ENCODE data around the gene GNAI3.

The GNAI3 gene

GRCh38 chr1:109618661-109619575 lies 70.5 kb downstream of the GNAI3 start (continued):
- TF ChIP-seq ZNF626 (tag by site-specific recombination; IDR thresholded peaks at IDR 0.05), result no peak
- 0 out of 2 replicates have a peak, but pooled peaks have one; percentile 3 for TF ChIP-seq REPIN1 (tag by site-specific recombination; IDR thresholded peaks at IDR 0.05; ENCODE audit: low read depth)
- no peak for TF ChIP-seq ZNF513 (tag by site-specific recombination; IDR thresholded peaks at IDR 0.05)
- TF ChIP-seq ZBTB11 (tag by site-specific recombination; conservative IDR thresholded peaks at IDR 0.05; ENCODE audit: low read depth), result peak; percentile 83
- TF ChIP-seq ZNF555 (tag by site-specific recombination; conservative IDR thresholded peaks at IDR 0.05), result no peak
- no peak for TF ChIP-seq ZNF544 (tag by site-specific recombination; IDR thresholded peaks at IDR 0.05)
- peak; percentile 79 for TF ChIP-seq PRDM10 (tag by site-specific recombination; IDR thresholded peaks at IDR 0.05)
- 0 out of 2 replicates have a peak, but pooled peaks have one; percentile 1 for TF ChIP-seq ZBTB17 (tag by site-specific recombination; IDR thresholded peaks at IDR 0.05)
- TF ChIP-seq EGR2 (tag by site-specific recombination; IDR thresholded peaks at IDR 0.05; ENCODE audit: low read depth), result peak; percentile 34; the same call in 1 of the 2 replicates
- no peak for TF ChIP-seq PBX3 (CRISPR knock-in tag; IDR thresholded peaks at IDR 0.05)
- peak; percentile 41; the same call in 1 of the 2 replicates for TF ChIP-seq ZNF398 (tag by site-specific recombination; IDR thresholded peaks at IDR 0.05)
- TF ChIP-seq KLF7 (tag by site-specific recombination; IDR thresholded peaks at IDR 0.05; ENCODE audit: borderline replicate concordance), result no peak
- no peak for TF ChIP-seq MEIS1 (CRISPR knock-in tag; IDR thresholded peaks at IDR 0.05; ENCODE audit: borderline replicate concordance)
- no peak for TF ChIP-seq PRDM2 (tag by site-specific recombination; IDR thresholded peaks at IDR 0.05; ENCODE audit: borderline replicate concordance)
- no peak for TF ChIP-seq SALL2 (tag by site-specific recombination; IDR thresholded peaks at IDR 0.05; ENCODE audit: borderline replicate concordance)
- TF ChIP-seq ZNF558 (tag by site-specific recombination; IDR thresholded peaks at IDR 0.05), result no peak
- TF ChIP-seq ZBTB48 (tag by site-specific recombination; IDR thresholded peaks at IDR 0.05), result peak; percentile 82
- no peak for TF ChIP-seq ZBTB20 (tag by site-specific recombination; IDR thresholded peaks at IDR 0.05)
- TF ChIP-seq MYNN (tag by site-specific recombination; IDR thresholded peaks at IDR 0.05; ENCODE audit: borderline replicate concordance), result no peak
